ENCODE data around the gene SDSL. TPM values are rescaled to one million over a fixed set of nuclear protein-coding genes. Genes with fewer than 3 reads are reported as not detected.

The SDSL gene
- total RNA-seq, 4 donors from 2014 or later, result 0.46 to 1.8 (median 1.4) TPM; not detected in 1

- no peak overlapping the region for H3K4me3 ChIP-seq (ENCODE audit: low read depth, poor library complexity, severe bottlenecking)
- 73 to 78% methylated on average over 7 of the region's 7 CpGs for WGBS, 2 donors
- TF ChIP-seq CTCF (IDR thresholded peaks at IDR 0.05) (no peak), POLR2A (IDR thresholded peaks at IDR 0.05) (no peak)
- DNase-seq (ENCODE audit: low spot score in 2 of 2), result no peak
- intact Hi-C loops (cut with DNase I; ENCODE audit: low total_unique reads), result no loop called here
Observed at GRCh38 chr12:113440336-113440735, 18.2 kb downstream of the SDSL start.

- no peak overlapping the region for H3K4me3 ChIP-seq (ENCODE audit: low read depth, poor library complexity, severe bottlenecking)
- DNase-seq (ENCODE audit: low spot score in 2 of 2), result no peak
- intact Hi-C loops (cut with DNase I; ENCODE audit: low total_unique reads), result no loop called here
- TF ChIP-seq POLR2A (IDR thresholded peaks at IDR 0.05), result no peak
- no peak for TF ChIP-seq CTCF (IDR thresholded peaks at IDR 0.05)
- 52 to 53% methylated on average over 14 of the region's 14 CpGs for WGBS, 2 donors
Observed at GRCh38 chr12:113440947-113441782, 19.0 kb downstream of the SDSL start.

GRCh38 chr12:113443030-113443539 lies 20.9 kb downstream of the SDSL start:
- DNase-seq (ENCODE audit: low spot score in 2 of 2), result no peak
- no peak overlapping the region for H3K4me3 ChIP-seq (ENCODE audit: low read depth, poor library complexity, severe bottlenecking)
- intact Hi-C loops (cut with DNase I; ENCODE audit: low total_unique reads), result no loop called here
- no peak for TF ChIP-seq CTCF (IDR thresholded peaks at IDR 0.05)
- no peak for TF ChIP-seq POLR2A (IDR thresholded peaks at IDR 0.05)
- WGBS, 2 donors, result 80 to 82% methylated on average over 6 of the region's 6 CpGs

- TF ChIP-seq POLR2A (IDR thresholded peaks at IDR 0.05), result no peak
- no peak overlapping the region for H3K4me3 ChIP-seq (ENCODE audit: low read depth, poor library complexity, severe bottlenecking)
- no peak for DNase-seq (ENCODE audit: low spot score in 2 of 2)
- intact Hi-C loops (cut with DNase I; ENCODE audit: low total_unique reads), result no loop called here
- 79 to 94% methylated on average over 6 of the region's 6 CpGs for WGBS, 2 donors
Observed at GRCh38 chr12:113445544-113446171, 23.5 kb downstream of the SDSL start.

GRCh38 chr12:113448873-113449272 lies 26.7 kb downstream of the SDSL start:
- no peak for DNase-seq (ENCODE audit: low spot score in 2 of 2)
- H3K4me3 ChIP-seq (ENCODE audit: low read depth, poor library complexity, severe bottlenecking), result no peak overlapping the region
- 28 to 31% methylated on average over 7 of the region's 7 CpGs for WGBS, 2 donors
- intact Hi-C loops (cut with DNase I; ENCODE audit: low total_unique reads), result no loop called here
- TF ChIP-seq POLR2A (IDR thresholded peaks at IDR 0.05) (no peak), CTCF (IDR thresholded peaks at IDR 0.05) (no peak)

- WGBS, 2 donors, result 85 to 89% methylated on average over 2 of the region's 2 CpGs
- H3K4me3 ChIP-seq (ENCODE audit: low read depth, poor library complexity, severe bottlenecking), result no peak overlapping the region
- TF ChIP-seq POLR2A (IDR thresholded peaks at IDR 0.05) (no peak), CTCF (IDR thresholded peaks at IDR 0.05) (no peak)
- no peak for DNase-seq (ENCODE audit: low spot score in 2 of 2)
- intact Hi-C loops (cut with DNase I; ENCODE audit: low total_unique reads), result no loop called here
Observed at GRCh38 chr12:113449299-113449698, 27.1 kb downstream of the SDSL start.
